Subcutaneous adipose tissue (tissue), 4 donors: ENCODE measurements around the gene PDZK1IP1. TPM values are rescaled to one million over a fixed set of nuclear protein-coding genes. Genes with fewer than 3 reads are reported as not detected.

Experiments
- CTCF ChIP-seq: fragments of 450-650 bp; IDR thresholded peaks from one replicate; pipeline ENCODE4 v1.5.1; 2016; ENCODE audit warnings: low read depth, mild to moderate bottlenecking, control low read depth, antibody characterized with exemption, moderate library complexity
- total RNA-seq, 4 donors: library from RNA; depleted of rRNA; stranded (reverse); fragments of >200 nt; gene quantifications; one replicate each; pipeline ENCODE4 v1.1.0, GENCODE V29; 2016

PDZK1IP1 gene
- total RNA-seq, 4 donors from 2014 or later: 0.85 to 11.3 (median 3.8) TPM; not detected in 1

DNA sequence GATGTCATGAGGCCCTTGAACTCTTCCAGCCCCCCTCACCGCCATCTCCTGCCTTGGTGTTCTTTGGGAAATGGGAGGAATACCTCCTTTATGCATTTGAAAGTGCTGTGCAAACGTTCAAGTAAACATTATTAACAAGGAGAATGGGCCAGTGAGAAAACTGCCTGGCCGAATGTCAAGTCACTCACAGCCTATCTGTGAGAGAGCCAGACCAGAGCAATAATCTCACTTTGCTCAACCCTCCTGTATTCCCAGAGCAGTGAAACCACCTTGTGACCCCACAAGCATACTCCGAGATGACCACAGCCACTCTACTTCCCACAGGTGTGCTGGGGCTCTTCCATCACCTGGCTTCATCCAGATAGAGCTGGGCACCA lies 37.0 kb upstream of the PDZK1IP1 start:
- no peak for TF ChIP-seq CTCF

DNA sequence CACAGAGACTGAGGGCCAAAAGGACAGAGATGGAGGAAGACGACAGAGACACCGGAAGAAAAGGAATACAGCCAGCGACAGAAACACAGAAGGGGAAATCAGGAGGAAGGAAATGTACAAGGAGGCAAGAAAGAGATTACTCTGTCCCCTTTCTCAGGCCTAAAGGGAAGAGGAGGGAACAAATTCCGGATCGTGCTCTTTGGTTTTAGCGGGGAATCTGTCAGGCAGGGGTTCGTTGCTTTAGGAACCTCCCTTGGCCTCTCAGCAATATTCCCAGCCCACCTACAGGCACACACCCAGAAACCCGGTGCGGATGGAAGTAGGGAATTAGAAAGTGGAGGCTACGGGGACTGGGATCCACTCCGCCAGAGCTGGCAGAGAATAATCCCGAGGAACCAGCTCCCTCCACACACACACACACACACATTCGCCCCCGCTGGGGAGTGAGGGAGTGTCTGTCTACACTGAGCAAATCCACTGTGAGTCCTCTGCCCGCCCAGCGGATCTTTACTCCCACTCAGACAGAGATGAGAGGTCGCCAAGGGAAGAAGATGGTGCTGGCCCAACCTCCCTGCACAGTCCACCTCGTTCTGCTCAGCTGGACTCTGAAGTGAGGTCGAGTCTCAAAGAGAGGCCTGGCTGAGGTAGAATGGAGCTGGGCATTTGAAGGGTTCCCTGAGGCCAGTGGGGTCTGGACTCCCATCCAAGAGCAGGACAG lies 36.4 kb upstream of the PDZK1IP1 start:
- TF ChIP-seq CTCF: no peak

DNA sequence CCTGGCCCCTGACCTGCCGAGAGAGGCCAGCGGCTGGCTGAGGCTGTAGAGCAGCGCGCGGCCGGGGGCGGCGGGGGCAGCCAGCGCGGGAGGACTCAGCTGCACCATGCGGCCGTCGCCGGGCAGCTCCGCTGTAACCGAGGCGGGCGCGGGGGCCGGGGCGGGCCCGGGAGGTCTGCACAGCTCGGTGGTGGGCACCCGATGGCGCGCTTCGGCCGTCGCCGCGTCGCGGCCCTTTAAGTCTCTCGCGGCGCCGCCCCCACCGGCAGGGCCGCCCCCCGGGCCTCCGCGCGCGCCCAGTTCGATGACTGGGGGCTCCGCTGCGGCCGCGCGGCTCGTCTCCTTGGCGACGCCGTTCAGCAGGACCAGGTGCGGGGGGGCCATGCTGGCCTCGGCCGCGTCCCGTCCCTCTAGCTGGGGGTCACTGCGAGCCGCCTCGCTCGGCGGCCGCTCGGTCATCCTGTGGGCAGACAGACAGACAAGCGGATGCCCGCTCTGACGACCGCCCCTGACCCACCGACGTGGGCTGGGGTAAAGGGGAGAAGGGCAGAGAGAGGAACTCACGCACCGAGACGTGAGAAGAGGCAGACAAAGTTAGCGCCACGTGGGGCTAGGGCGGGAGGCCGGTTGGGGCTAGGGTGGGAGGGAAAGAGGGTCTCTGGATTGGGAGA lies 35.7 kb upstream of the PDZK1IP1 start:
- TF ChIP-seq CTCF: no peak

DNA sequence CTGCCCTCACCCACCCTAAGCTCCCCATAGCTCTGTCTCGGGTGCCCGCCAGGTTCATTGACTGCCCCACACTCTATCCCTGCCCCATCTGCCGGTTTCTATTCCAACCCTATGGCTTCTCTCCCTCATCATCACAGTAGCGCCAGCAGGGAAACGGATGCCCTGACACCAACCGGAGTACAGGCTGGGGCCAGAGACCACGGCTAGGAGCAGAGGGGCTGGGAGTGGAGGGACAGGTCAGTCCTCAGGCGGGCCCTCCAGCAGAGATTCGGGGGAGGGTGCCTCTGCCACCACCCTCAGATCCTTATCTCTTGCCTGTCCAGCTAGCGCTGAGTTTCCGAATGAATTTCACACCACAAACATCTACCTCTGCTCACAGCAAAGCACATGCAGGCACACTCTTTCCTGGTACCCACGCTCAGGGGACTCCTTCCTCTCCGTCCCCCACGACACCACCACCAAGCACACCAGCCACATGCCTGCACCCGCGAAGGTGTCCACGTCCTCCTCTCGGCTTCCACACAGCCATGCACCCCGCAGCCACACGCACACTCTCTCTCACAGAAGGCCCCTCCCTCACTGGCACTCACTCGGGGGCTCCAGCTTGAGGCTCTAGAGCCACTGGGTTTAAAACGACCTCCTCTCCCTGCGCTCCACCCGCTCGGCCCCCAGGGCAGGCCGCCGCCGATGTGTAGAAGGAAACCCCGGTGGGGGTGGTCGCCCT lies 35.0 kb upstream of the PDZK1IP1 start:
- TF ChIP-seq CTCF: no peak

DNA sequence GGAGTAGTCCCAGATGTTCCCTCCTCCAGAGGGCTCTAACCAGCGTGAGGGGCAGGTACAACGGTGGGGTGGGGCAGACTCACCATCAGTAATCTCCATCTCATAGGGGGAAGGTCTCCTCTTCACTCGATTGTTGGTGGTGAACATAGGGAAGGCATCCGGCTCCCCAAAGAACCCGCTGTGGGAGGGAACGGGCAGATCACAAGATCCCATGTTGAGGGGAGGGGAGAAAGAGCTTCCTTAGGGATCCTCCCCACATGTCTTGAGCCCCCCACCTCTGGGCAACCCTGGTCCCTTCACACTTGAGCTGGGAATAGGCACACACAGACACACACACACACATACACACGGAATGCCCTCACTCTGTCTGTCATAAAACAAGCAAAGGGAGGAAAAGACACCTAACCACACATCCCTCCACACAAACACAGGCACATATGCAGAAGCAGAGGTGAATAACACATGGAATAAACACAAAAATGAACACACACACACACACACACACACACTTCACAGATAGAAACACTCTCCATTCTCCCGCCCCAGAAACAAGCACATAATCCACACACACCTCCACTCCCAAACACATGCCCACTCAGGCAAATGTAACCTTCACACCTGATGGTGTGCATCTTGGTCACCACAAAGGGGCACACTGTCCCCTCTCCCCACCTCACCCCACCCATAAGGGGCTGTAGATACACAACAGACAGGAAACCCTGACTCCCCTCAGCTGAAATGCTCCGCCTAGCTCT lies 34.3 kb upstream of the PDZK1IP1 start:
- no peak for TF ChIP-seq CTCF

- TF ChIP-seq CTCF: no peak
Measured at GRCh38 chr1:47223174-47223920, 33.5 kb upstream of the PDZK1IP1 start.
